ENCODE measurements around the gene LRP6.

DNA sequence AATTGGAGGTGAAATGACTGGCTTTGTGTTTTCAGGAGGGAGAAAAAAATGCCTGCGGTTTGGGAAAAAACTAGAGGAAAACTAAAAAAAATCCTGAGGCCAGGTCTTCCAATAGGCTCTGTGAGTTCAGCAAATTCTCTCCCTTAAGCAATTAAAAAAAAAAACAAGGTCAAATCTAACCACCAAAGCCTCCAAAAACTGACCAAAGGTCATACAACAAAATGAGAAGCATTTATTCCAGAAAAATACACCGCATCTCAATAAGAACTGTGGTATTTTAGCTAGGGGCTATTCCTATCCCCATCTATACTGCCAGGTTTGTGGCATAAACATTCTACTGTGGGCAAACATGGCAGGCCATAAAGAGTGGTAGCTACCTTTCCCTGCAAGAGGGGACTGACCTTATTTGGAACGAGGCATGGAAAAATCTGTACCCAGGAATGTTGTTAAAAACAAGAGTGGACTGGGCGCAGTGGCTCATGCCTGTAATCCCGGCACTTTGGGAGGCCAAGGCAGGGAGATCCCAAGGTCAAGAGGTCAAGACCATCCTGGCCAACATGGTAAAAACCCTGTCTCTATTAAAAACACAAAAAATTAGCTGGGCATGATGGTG, 60.0 kb downstream of the LRP6 start:
- TF ChIP-seq, protein P1, sequence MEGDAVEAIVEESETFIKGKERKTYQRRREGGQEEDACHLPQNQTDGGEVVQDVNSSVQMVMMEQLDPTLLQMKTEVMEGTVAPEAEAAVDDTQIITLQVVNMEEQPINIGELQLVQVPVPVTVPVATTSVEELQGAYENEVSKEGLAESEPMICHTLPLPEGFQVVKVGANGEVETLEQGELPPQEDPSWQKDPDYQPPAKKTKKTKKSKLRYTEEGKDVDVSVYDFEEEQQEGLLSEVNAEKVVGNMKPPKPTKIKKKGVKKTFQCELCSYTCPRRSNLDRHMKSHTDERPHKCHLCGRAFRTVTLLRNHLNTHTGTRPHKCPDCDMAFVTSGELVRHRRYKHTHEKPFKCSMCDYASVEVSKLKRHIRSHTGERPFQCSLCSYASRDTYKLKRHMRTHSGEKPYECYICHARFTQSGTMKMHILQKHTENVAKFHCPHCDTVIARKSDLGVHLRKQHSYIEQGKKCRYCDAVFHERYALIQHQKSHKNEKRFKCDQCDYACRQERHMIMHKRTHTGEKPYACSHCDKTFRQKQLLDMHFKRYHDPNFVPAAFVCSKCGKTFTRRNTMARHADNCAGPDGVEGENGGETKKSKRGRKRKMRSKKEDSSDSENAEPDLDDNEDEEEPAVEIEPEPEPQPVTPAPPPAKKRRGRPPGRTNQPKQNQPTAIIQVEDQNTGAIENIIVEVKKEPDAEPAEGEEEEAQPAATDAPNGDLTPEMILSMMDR (IDR thresholded peaks at IDR 0.05 in 2 of 3, conservative IDR thresholded peaks at IDR 0.05 in 1 of 3; ENCODE audit: control insufficient read depth in 2 of 3, extremely low read depth in 1 of 3, insufficient read depth in 1 of 3, low read depth in 3 of 3, low read length in 3 of 3), result no peak
- TF ChIP-seq MEF2A (IDR thresholded peaks at IDR 0.05; ENCODE audit: insufficient read depth, low read depth, low read length) (no peak), BCL11A (IDR thresholded peaks at IDR 0.05; ENCODE audit: low read depth, low read length) (no peak), CREB1 (IDR thresholded peaks at IDR 0.05; ENCODE audit: low read depth) (no peak), SIN3A (IDR thresholded peaks at IDR 0.05; ENCODE audit: low read depth, low read length) (no peak), SP1 (IDR thresholded peaks at IDR 0.05; ENCODE audit: low read depth, low read length) (no peak), EZH2 (IDR thresholded peaks at IDR 0.05; ENCODE audit: borderline replicate concordance, control insufficient read depth, low read depth, low read length) (no peak), MAX (IDR thresholded peaks at IDR 0.05; ENCODE audit: low read depth, low read length) (no peak)

Data from GM12878 (cell line).